Mammary epithelial cell (primary cell): Measurements from ENCODE around the gene CDH18.

Experiments used
- CTCF ChIP-seq, 2 donors: IDR thresholded peaks in 1 of 2; conservative IDR thresholded peaks in 1 of 2; 2 replicates each; pipeline ENCODE4 v1.5.1; 2011 to 2012; ENCODE audit warnings: inconsistent platforms in 2 of 2, low read length in 2 of 2, mild to moderate bottlenecking in 2 of 2, control low read depth in 1 of 2, low read depth in 1 of 2; ENCODE audit not compliant: insufficient read depth in 1 of 2; ENCODE audit errors: extremely low read depth in 1 of 2
- EZH2 ChIP-seq: IDR thresholded peaks from 2 replicates; pipeline ENCODE4 v1.6.1; 2012; ENCODE audit warnings: low read length, inconsistent platforms, borderline replicate concordance

GRCh38 chr5:19719109-19719508 is 268.9 kb downstream of the CDH18 start:
- TF ChIP-seq CTCF (conservative IDR thresholded peaks at IDR 0.05 in 1 of 2, IDR thresholded peaks at IDR 0.05 in 1 of 2; ENCODE audit: extremely low read depth in 1 of 2, insufficient read depth in 1 of 2, low read depth in 1 of 2, low read length in 2 of 2) (no peak), EZH2 (no peak)
